IMR-90 (cell line): ENCODE measurements around the gene CASP3.

Source experiments
- CEBPB ChIP-seq: IDR thresholded peaks from 2 replicates; pipeline ENCODE4 v1.6.1; 2012; ENCODE audit warnings: low read depth, low read length, improper control_type of control experiment
- MAFK ChIP-seq: IDR thresholded peaks from 2 replicates; pipeline ENCODE4 v1.6.1; 2012; ENCODE audit warnings: low read depth, low read length, improper control_type of control experiment
- MXI1 ChIP-seq: IDR thresholded peaks from 2 replicates; pipeline ENCODE4 v1.6.1; 2012; ENCODE audit warnings: low read depth, mild to moderate bottlenecking, low read length, moderate library complexity, borderline replicate concordance
- NFE2L2 ChIP-seq: fragments of 150-350 bp; IDR thresholded peaks from 2 replicates; pipeline ENCODE4 v1.6.1; 2016; ENCODE audit warnings: low read depth, mild to moderate bottlenecking, low read length
- POLR2A ChIP-seq: IDR thresholded peaks from 2 replicates; pipeline ENCODE4 v1.6.1; 2012; ENCODE audit warnings: mild to moderate bottlenecking, low read depth, low read length
- RAD21 ChIP-seq: IDR thresholded peaks from 2 replicates; pipeline ENCODE4 v1.6.1; 2012; ENCODE audit warnings: low read length, improper control_type of control experiment
- SMC3 ChIP-seq: fragments of 150-350 bp; IDR thresholded peaks from 2 replicates; pipeline ENCODE4 v1.6.1; 2016; ENCODE audit warnings: low read depth, mild to moderate bottlenecking, antibody characterized with exemption, low read length, moderate library complexity
- TF ChIP-seq, protein P1 (sequence below): conservative IDR thresholded peaks from 2 replicates; pipeline ENCODE4 v1.5.1; 2012; ENCODE audit warnings: mild to moderate bottlenecking, low read depth, low read length, improper control_type of control experiment
- TF ChIP-seq, protein P2 (sequence below): fragments of 150-350 bp; IDR thresholded peaks from 2 replicates; pipeline ENCODE4 v1.6.1; 2017; ENCODE audit warnings: mild to moderate bottlenecking, antibody characterized with exemption, low read length, low read depth

GRCh38 chr4:184695178-184695896, 46.1 kb upstream of the CASP3 start:
- TF ChIP-seq SMC3 (no peak), POLR2A (no peak), CEBPB (no peak), RAD21 (no peak), MXI1 (no peak), NFE2L2 (no peak), MAFK (no peak)
- TF ChIP-seq, protein P1, sequence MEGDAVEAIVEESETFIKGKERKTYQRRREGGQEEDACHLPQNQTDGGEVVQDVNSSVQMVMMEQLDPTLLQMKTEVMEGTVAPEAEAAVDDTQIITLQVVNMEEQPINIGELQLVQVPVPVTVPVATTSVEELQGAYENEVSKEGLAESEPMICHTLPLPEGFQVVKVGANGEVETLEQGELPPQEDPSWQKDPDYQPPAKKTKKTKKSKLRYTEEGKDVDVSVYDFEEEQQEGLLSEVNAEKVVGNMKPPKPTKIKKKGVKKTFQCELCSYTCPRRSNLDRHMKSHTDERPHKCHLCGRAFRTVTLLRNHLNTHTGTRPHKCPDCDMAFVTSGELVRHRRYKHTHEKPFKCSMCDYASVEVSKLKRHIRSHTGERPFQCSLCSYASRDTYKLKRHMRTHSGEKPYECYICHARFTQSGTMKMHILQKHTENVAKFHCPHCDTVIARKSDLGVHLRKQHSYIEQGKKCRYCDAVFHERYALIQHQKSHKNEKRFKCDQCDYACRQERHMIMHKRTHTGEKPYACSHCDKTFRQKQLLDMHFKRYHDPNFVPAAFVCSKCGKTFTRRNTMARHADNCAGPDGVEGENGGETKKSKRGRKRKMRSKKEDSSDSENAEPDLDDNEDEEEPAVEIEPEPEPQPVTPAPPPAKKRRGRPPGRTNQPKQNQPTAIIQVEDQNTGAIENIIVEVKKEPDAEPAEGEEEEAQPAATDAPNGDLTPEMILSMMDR = no peak
- TF ChIP-seq, protein P2, sequence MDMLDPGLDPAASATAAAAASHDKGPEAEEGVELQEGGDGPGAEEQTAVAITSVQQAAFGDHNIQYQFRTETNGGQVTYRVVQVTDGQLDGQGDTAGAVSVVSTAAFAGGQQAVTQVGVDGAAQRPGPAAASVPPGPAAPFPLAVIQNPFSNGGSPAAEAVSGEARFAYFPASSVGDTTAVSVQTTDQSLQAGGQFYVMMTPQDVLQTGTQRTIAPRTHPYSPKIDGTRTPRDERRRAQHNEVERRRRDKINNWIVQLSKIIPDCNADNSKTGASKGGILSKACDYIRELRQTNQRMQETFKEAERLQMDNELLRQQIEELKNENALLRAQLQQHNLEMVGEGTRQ = no peak
